ENCODE data around the gene AK9. TPM values are rescaled to one million over a fixed set of nuclear protein-coding genes. Genes with fewer than 3 reads are reported as not detected.

AK9 gene
- total and polyA plus RNA-seq, 2 of the 4 experiments (the other 2 are of a cell fraction): 1.7 to 1.8 TPM

DNA sequence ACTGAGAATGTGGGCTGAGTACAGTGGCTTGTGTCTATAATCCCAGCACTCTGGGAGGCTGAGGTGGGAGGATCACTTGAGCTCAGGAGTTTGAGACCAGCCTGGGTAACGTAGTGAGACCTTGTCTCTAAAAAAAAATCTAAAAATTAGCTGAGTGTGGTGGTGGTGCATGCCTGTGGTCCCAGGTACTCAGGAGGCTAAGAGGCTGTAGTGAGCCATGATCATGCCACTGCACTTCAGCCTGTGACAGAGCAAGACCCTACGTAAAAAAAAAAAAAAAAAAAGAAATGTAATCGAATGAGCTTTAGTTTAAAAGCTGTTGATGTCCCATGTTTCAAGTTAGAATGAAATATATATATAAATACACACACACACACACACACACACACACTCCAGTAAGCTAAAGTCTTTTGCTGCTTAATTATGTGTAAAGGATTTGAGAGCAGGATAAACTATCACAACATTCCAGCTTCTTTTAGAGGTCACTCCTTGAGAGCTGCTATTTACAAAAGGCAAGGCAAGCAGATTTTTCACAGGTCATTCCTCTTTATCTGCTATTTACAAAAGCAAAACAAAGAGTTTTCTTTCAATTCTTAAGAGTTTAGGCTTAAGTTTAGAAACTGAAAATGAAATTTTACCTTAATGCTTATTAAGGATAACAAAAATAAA is 230.7 kb downstream of the AK9 start:
- no peak overlapping the region for H3K14ac ChIP-seq (replicated peaks; ENCODE audit: low read depth, low read length)
- CTCF ChIA-PET: interaction anchor here (1.0 kb wide), 1 partner anchor 9 kb away, joined by 3 read pairs; no protein-coding TSS in a partner anchor
- no peak overlapping the region for H4K5ac ChIP-seq (ENCODE audit: low read depth, low read length)
- no peaks in the 10 kb centered on the region for H3K27me3 ChIP-seq (ENCODE audit: control insufficient read depth, insufficient read depth, low read length)
- dilution Hi-C loops (cut with HindIII; ENCODE audit: low sequenced_read_pairs, unreplicated experiment): no loop called here
- H3K79me1 ChIP-seq (ENCODE audit: low read depth in 1 of 2, low read length in 2 of 2): peaks cover 12 to 33% of the 10 kb centered on the region in 2 experiments
- ATAC-seq (ENCODE audit: low read depth): no peak
- H2BK20ac ChIP-seq (ENCODE audit: low read depth, low read length): no peak overlapping the region
- intact Hi-C loops (cut with micrococcal nuclease): no loop called here
- H3K56ac ChIP-seq (ENCODE audit: extremely low read depth, insufficient read depth, low read length): no peak overlapping the region
- H3K4ac ChIP-seq (ENCODE audit: low read depth, low read length): no peak overlapping the region
- no peak overlapping the region for H2BK15ac ChIP-seq (ENCODE audit: low read depth, low read length)
- no peak overlapping the region for H2AK5ac ChIP-seq (ENCODE audit: low read depth, low read length)
- WGBS, 2 experiments (ENCODE audit: extremely low coverage in 2 of 2, insufficient read length in 1 of 2): no CpG with 5 or more reads among the region's 3 CpGs
- H3K9me3 ChIP-seq (ENCODE audit: control insufficient read depth, insufficient read depth, low read length): no peaks in the 10 kb centered on the region
- DNase-seq: no peak
- peak overlapping the region; percentile 47; the same call in 1 of the 2 replicates for H3K27ac ChIP-seq (ENCODE audit: insufficient read depth, low read length)
- H3K4me1 ChIP-seq (ENCODE audit: control insufficient read depth, insufficient read depth, low read length): peaks cover 7% of the 10 kb centered on the region
- H4K91ac ChIP-seq (ENCODE audit: insufficient read depth, low read depth, low read length): no peak overlapping the region
- H3K9ac ChIP-seq (ENCODE audit: low read depth, low read length): no peak overlapping the region
- H3K4me2 ChIP-seq (ENCODE audit: low read depth, low read length): no peak overlapping the region
- H2BK5ac ChIP-seq (ENCODE audit: low read depth, low read length, poor library complexity, severe bottlenecking): no peak overlapping the region
- POLR2A ChIA-PET (ENCODE audit: unreplicated experiment): no interaction called here
- H2AK9ac ChIP-seq (replicated peaks; ENCODE audit: low read depth, low read length, poor library complexity): no peak overlapping the region
- peaks cover 9% of the 10 kb centered on the region for H3K36me3 ChIP-seq (ENCODE audit: control insufficient read depth, insufficient read depth, low read length)
- no peak overlapping the region for H3K4me3 ChIP-seq (ENCODE audit: insufficient read depth, low read depth, low read length)
- no peak overlapping the region for H2AFZ ChIP-seq (replicated peaks; ENCODE audit: low read length, poor library complexity)
- no peak overlapping the region for H4K8ac ChIP-seq (ENCODE audit: low read depth in 2 of 2, low read length in 2 of 2)
- peaks cover 5% of the 10 kb centered on the region; the same call in 1 of the 2 replicates for H3K9me1 ChIP-seq (ENCODE audit: insufficient read depth, low read length)
- BruUV-seq (replicated peaks): no TSS peak
- no peak overlapping the region for H3K18ac ChIP-seq (ENCODE audit: low read depth, low read length)
- no peaks in the 10 kb centered on the region for H4K20me1 ChIP-seq (ENCODE audit: insufficient read depth, low read length)
- H3K23ac ChIP-seq (ENCODE audit: low read depth, low read length): no peak overlapping the region
- no peak overlapping the region for H2BK120ac ChIP-seq (ENCODE audit: low read depth, low read length)
- in situ Hi-C loops (cut with MboI; ENCODE audit: low sequenced_read_pairs): no loop called here
- TF ChIP-seq RAD21 (IDR thresholded peaks at IDR 0.05; ENCODE audit: low read length) (no peak), MXI1 (IDR thresholded peaks at IDR 0.05; ENCODE audit: borderline replicate concordance, low read depth, low read length) (no peak), FOS (IDR thresholded peaks at IDR 0.05; ENCODE audit: low read depth, low read length) (no peak), CHD1 (IDR thresholded peaks at IDR 0.05; ENCODE audit: low read depth, low read length) (no peak), USF2 (IDR thresholded peaks at IDR 0.05; ENCODE audit: low read depth, low read length) (no peak), MAFK (IDR thresholded peaks at IDR 0.05; ENCODE audit: low read depth, low read length) (no peak), RCOR1 (IDR thresholded peaks at IDR 0.05; ENCODE audit: insufficient replicate concordance, low read length) (no peak), CEBPB (IDR thresholded peaks at IDR 0.05; ENCODE audit: low read depth, low read length) (no peak), POLR2A (IDR thresholded peaks at IDR 0.05; ENCODE audit: low read depth, low read length) (no peak), SMC3 (IDR thresholded peaks at IDR 0.05; ENCODE audit: low read depth, low read length) (no peak), MAZ (IDR thresholded peaks at IDR 0.05; ENCODE audit: borderline replicate concordance, low read depth, low read length) (no peak)
- TF ChIP-seq, protein P1, sequence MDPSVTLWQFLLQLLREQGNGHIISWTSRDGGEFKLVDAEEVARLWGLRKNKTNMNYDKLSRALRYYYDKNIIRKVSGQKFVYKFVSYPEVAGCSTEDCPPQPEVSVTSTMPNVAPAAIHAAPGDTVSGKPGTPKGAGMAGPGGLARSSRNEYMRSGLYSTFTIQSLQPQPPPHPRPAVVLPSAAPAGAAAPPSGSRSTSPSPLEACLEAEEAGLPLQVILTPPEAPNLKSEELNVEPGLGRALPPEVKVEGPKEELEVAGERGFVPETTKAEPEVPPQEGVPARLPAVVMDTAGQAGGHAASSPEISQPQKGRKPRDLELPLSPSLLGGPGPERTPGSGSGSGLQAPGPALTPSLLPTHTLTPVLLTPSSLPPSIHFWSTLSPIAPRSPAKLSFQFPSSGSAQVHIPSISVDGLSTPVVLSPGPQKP (IDR thresholded peaks at IDR 0.05; ENCODE audit: borderline replicate concordance, low read depth, low read length): no peak
- TF ChIP-seq, protein P2, sequence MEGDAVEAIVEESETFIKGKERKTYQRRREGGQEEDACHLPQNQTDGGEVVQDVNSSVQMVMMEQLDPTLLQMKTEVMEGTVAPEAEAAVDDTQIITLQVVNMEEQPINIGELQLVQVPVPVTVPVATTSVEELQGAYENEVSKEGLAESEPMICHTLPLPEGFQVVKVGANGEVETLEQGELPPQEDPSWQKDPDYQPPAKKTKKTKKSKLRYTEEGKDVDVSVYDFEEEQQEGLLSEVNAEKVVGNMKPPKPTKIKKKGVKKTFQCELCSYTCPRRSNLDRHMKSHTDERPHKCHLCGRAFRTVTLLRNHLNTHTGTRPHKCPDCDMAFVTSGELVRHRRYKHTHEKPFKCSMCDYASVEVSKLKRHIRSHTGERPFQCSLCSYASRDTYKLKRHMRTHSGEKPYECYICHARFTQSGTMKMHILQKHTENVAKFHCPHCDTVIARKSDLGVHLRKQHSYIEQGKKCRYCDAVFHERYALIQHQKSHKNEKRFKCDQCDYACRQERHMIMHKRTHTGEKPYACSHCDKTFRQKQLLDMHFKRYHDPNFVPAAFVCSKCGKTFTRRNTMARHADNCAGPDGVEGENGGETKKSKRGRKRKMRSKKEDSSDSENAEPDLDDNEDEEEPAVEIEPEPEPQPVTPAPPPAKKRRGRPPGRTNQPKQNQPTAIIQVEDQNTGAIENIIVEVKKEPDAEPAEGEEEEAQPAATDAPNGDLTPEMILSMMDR (conservative IDR thresholded peaks at IDR 0.05; ENCODE audit: low read depth, low read length): no peak
